NCI-H1048 (cell line): ENCODE data around the gene RTN4RL2.

Source experiments
- DNase-seq: peaks from one replicate; lab custom pipeline; 2025; lab: John Stamatoyannopoulos, UW

The RTN4RL2 gene

DNA sequence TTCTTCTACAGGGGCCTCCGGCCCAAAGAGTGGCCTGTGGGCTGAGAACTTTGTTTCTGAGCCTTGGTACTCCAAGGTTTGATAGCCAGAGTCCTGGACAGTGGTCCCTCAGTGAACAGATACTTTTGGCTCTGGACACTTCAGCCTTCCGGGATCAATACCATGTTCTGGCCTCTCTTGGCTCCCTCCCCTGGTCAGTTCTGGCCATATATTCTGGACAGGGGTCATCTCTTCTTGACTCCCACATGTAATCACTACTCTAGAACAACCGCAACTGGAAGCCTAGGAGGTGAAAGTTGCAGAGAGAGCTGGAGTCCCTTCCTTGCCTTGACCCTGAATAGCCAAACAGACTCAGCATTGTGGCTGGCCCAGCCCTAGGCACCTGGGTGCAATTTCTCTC lies 2.3 kb downstream of the RTN4RL2 start:
- DNase-seq = no peak

DNA sequence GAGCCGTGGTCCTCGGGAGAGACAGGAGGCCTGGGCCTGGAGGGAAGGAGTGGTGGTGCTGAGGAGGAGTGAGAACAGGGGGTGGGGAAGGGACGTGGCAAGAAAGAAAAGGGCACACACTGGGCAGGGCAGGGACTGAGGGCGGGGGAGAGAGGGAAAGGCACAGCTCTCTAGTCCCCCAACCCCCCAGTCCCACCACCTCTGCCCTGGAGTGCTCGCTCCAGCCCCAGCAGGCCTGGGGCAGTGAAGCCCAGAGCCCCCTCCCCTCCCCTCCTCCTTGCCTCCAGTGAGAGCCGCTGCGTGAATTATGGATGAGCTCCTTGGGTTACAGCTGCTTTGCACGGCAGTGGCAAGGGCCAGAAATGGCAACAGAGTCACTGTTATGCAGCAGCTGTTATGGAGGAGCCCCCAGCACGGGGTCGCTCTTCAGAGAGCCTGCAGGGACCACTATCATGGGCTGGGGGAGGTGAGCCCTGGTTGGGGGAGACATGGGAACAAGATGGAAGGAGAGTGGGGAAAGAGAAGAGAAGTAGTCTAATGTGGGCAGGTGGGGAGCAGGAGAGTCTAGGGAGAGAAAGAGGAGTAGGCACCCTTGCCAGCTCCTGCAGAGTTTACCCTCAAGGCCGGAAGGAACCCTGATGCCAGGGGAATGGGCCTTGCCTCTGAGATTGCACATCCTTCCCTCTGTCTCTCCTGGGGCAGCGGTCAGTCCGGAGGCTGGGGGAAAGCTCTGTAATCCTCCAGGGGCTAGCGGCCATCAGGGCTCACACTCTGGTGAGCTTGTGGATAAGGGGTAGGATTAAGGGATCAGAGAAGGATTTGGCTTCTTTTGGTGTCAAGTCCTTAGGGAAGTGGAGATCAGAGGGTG lies 3.6 kb downstream of the RTN4RL2 start:
- no peak for DNase-seq

DNA sequence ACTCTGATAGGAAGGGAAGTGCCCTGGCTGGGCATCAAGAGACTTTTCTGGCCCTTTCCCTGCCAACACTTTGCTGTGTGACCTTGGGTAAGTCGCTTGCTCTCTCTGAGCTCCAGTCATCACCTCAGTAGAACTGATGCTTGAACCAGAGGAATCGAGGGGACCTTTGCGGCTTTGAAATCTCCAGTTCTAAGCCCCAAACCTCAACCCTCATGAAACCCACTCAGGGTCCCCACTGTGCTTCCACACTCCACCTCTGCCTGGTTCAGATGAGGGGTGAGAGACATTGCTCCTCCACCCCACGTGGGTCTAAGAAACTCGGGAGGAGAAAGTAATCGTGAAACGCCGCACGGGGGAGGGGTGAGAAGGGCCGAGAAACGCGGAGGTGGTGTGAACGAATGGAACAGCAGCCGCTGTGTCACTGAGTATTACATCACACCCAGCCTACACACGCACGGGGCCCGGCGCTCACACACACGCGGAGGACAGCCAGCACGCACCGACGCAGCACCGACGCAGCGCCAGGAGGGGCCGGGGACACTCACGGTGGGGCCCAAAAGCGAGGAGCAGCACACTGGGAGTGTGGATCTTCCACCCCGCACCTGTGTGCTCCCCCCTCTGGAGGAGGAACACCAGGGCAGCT lies 4.3 kb downstream of the RTN4RL2 start:
- no peak for DNase-seq

DNA sequence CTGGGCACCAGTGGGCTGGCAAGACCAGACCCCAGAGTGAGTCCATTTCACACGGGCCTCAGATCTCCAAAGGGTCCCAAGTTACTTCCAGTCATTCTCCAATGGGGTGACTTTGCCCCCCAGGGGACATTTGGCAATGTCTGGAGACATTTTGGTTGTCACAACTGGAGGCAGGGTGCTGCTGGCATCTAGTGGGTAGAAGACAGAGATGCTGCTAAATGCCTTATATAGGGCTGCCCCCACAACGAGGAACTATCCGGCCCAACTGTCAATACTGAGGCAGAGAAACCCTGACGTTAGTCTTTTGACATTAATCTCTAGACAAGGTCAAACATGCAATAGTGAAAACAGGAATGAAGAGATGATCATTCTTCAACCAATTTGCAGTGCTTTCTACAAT lies 6.4 kb downstream of the RTN4RL2 start:
- no peak for DNase-seq

DNA sequence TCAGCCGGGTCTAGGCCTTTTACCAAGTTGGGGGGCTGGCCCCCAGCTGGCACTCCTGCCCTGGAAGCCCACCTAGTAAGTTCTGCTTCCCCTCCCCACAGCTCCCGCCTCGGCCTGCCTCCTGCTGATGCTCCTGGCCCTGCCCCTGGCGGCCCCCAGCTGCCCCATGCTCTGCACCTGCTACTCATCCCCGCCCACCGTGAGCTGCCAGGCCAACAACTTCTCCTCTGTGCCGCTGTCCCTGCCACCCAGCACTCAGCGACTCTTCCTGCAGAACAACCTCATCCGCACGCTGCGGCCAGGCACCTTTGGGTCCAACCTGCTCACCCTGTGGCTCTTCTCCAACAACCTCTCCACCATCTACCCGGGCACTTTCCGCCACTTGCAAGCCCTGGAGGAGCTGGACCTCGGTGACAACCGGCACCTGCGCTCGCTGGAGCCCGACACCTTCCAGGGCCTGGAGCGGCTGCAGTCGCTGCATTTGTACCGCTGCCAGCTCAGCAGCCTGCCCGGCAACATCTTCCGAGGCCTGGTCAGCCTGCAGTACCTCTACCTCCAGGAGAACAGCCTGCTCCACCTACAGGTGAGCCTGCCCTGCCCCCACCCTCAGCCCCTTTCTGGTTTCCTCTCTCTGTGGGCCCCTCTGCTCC lies 7.3 kb downstream of the RTN4RL2 start:
- no peak for DNase-seq

DNA sequence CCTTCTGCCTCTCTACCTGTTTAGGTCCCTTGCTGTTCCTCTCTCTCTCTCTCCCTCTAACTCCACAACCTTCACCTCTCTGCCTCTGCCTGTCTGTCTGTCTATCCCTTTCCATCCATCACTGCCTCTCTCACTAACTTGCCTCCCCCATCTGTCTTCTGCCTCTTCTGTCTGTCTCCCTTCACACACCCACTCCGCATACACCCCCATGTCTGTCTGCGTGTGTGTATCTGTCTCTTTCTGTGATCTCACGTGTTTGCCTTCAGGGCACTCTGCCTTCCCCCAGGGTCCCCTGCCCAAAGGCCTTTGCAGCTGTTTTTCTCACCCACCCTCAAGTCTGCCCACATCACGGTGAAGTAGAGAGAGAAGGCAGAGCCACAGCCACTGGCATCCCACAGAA lies 7.9 kb downstream of the RTN4RL2 start:
- no peak for DNase-seq

DNA sequence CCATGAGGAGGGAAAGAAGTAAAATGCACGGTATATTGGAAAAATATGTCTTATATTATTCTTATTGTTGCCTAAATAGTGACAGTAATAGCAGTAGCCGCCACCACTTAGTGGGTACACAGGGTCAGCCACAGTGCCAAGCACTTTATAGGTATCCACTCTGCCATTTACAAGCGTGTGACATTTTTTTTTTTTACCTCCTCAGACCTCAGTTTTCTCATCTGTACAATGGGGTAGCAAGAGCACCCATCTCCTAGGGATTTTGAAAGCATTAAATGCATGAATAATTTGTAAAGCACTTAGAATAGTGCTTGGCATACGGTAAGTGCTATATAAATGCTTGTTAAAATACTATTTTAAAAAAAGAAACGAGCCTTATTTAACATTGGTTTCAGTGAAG lies 8.9 kb downstream of the RTN4RL2 start:
- DNase-seq = no peak

DNA sequence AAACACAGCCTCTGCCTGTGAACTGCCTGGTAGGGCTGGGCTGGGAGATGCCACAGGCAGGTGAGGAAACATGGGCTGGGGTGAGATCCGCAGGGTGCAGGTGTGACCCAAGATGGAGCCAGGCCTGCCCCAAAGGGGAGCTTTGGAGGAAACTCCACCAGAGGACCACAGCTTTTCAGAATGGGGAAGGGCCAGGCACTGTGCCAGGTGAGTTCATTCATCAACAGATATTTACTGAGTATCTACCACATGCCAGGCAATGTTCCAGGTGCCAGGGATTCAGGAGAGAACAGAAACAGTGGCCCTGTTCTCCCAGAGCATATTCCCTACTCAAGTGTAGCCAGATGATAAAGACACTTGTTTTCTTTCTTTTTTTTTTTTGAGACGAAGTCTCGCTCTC lies 11.2 kb downstream of the RTN4RL2 start:
- no peak for DNase-seq

DNA sequence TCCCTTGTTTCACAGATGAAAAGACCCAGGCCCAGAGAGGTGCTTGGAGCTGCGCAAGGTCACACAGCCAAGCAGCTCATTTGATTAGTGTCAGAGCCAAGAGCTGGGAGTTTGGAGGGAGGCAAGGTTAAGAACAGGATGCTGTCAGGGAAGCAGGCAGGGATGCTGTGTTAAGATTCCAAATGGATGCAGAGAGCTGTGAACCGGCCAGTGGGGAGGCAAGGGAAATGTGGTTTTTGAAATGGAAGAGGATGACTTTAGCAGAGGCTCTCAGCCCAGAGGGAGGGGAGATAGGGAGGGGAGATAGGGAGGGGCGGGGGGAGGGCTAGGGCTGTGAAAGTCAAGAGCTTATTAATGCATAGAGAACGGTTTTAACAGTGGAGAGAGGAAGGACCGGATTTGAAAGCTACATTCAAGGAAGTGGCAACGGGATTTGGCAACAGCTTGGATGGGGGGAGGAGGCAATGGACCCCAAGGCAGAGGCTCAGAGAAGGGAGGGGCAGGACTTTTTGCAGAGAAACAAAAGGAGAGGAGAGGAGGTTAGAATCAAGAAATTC lies 13.0 kb downstream of the RTN4RL2 start:
- no peak for DNase-seq

DNA sequence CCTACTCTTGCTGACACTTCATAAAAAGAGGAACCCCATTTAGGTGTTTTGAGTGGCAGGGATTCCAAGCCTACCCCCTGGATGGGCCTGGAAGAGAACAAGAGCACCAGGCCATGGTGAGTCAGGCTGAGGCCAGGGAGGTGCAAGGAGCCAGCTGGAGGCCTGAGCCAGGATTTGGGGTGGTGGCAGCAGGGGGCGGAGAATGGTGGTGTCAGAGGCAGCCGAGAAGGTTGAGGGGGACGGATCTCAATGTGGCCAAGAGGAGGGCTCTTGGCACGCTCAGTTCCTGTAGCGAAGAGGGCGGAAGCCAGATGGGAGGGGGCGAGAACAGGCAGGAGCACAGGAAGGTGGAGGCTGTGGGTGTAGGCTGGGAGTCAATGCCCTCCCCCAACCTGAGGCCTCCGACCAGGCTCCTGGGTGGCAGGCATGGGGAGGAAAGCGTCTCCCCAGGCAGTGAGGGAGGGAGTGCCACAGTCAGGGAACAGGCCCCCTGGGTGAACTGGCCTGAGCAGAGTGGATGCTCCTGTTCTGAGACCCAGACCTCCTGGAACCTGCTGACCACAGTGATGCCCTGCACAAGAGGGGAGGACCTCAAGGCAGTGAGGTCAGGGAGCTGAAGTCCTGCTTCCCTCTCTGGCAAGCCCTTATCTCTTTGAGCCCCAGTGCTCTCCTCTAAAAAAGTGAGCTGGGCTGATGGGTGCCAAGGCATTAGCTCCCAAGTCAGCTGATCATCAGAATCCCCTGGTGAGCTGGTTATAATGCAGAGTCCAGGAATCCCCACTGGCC lies 13.9 kb downstream of the RTN4RL2 start:
- DNase-seq = no peak

DNA sequence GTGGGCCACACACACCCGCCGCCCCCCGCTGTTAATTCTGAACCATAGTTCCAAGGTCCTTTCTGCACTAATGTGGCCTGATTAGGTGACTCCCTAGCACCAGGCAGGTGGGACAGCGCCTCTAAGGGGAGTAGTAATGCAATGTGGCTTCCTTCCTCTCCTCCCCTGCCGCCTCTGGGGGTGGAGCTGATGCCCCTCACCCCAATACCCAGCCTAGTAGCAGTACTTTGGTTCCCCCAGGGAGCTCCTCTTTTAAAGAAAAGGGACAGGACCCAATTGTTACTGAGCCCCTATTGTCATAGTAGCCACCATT lies 14.4 kb downstream of the RTN4RL2 start:
- no peak for DNase-seq

DNA sequence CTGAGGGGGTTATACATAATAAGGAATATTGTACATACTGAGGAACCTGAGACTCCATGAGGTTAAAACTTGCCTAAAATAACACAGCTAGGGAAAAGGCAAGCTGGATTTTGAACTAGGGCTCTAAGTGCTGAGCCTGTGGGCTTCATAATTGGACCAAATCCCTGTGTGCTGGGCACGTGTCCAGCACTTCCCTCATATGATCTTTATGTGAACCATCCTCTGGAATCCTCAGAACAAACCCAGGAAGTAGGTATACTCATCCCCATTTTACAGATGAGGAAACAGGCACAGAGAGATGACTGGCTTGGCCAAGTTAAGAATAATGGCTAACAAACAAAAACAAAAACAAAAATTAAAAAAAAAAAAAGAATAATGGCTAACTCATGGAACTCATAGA lies 14.9 kb downstream of the RTN4RL2 start:
- DNase-seq = no peak

DNA sequence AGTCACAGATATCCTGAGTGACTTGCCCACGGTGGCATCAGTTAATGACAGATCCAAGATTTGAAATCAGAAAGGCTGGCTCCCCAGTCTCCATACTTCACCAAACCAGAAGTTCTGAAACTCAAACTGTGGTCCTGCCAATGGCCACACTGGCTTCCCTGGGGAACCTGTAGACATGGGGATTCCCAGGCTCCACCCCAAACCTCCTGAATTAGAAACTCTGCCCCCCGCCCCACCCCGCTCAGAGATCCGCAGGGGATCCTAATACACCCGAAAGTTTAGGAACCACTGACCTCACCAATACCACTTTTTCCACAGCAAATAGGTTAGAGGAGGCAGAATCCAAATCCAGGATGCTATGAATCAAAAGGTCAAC lies 15.3 kb downstream of the RTN4RL2 start:
- no peak for DNase-seq

DNA sequence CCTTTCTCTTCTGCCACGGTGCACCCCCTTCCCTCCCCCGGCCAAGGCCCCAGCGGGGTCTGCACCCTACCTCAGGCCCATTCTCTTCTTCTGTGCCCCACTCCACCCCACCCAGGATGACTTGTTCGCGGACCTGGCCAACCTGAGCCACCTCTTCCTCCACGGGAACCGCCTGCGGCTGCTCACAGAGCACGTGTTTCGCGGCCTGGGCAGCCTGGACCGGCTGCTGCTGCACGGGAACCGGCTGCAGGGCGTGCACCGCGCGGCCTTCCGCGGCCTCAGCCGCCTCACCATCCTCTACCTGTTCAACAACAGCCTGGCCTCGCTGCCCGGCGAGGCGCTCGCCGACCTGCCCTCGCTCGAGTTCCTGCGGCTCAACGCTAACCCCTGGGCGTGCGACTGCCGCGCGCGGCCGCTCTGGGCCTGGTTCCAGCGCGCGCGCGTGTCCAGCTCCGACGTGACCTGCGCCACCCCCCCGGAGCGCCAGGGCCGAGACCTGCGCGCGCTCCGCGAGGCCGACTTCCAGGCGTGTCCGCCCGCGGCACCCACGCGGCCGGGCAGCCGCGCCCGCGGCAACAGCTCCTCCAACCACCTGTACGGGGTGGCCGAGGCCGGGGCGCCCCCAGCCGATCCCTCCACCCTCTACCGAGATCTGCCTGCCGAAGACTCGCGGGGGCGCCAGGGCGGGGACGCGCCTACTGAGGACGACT lies 15.9 kb downstream of the RTN4RL2 start:
- no peak for DNase-seq

DNA sequence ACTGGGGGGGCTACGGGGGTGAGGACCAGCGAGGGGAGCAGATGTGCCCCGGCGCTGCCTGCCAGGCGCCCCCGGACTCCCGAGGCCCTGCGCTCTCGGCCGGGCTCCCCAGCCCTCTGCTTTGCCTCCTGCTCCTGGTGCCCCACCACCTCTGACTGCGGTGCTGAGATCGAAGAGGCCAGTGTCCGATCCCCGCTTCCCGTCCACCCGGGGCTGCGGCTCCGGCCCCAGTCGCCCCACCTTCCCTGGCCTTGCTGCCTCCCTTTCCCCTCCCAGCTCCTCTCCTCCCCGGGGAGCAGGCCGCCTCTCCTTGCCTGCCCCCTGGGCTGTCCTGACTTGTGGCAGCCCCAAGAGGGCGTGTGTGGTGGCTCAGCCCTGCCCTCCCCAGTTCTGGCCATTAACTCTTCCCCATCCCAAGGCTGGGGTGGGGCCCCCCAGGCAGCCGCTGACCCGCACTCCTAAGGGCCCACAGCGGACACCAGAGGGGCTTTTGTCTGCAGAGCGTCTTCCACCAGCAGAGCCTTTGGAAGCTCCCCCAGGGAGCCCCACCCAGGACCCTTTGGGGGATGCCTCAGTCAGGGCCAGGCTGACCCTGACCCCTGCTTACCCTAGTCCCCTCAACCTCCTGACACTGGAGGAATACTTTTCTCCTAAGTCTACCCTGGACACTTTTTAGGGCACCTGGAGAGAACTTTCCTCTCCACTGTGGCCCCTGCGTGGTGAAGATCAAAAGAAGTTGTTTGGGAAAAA lies 16.6 kb downstream of the RTN4RL2 start:
- no peak for DNase-seq

DNA sequence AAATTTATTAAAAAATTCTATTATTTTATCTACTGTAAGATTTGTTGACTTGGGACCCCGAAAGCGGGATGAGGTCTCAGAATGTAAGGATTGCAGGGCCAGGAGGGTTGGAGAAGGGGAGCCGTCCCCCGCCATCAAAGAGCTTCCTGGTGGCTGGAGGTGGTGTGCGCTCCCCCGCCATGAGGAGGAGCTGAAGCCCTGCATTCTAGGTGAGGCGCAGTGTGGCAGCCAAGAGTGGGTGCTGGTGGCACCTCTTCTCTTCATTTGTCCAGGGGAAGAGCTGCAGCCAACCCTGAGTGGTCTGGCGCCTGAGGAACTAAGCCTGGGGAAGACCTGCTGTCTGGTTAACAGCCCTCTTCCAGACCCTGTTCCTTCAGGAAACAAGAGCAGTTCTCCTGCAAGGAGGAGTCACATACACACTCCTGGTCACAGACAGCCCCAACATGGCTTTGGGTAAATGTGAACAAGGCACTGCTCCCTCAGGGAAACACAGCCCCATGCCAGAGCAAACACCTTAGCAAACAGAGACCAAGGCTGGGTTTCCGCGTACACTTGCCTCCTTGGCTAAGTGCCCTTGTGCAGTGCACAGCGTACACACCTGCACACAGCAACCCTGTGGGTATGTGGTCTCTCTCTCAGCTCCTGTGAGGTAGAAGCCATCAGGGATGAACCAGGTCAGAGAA lies 17.3 kb downstream of the RTN4RL2 start:
- DNase-seq = no peak

DNA sequence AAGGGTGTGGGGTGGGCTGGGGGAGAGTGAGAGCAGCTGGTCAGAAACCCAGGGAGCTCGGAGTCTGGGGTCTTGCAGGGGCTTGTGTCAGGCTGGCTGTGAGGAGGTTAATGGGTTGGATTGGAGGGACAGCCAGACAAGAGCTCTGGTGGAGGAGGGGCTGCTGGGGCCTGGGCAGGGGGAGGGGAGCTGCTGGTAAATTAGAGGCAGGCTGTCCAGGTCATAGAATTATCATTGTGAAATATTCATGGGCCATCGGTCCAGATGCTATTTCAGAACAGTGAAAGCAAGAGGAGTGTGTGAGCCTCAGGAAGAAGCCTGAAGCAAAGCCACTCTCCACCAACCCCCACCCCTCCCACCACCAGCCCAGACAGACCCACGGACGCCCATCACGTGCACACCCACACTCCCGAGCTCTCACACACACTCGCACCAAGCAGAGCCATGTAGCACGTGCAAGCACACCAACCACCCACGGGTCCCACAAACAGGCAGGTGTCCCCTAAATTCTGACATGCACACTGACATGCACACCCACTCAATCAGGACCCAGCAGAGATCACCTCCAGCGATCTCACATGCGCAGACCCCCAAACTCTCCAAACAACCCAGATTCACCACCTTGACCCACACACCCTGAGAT lies 18.8 kb downstream of the RTN4RL2 start:
- DNase-seq = no peak

DNA sequence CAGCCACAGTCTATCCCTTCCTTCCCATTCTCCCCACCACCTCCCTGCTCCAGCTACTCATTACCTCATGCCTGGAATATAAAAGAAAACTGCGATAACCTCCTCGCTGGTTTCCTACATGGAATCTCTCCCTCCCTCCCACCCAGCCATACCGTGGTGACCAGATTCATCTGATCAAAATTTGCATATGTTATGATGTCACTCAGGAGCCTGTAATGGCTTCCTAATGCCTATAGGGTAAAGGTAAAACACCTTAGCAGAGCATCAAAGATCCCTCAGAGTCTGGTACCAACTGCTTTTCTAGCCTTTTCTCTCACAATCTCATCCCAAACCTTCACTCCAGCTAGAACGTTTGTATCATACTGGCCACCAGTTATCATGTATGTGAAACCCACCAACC lies 19.6 kb downstream of the RTN4RL2 start:
- DNase-seq = no peak

DNA sequence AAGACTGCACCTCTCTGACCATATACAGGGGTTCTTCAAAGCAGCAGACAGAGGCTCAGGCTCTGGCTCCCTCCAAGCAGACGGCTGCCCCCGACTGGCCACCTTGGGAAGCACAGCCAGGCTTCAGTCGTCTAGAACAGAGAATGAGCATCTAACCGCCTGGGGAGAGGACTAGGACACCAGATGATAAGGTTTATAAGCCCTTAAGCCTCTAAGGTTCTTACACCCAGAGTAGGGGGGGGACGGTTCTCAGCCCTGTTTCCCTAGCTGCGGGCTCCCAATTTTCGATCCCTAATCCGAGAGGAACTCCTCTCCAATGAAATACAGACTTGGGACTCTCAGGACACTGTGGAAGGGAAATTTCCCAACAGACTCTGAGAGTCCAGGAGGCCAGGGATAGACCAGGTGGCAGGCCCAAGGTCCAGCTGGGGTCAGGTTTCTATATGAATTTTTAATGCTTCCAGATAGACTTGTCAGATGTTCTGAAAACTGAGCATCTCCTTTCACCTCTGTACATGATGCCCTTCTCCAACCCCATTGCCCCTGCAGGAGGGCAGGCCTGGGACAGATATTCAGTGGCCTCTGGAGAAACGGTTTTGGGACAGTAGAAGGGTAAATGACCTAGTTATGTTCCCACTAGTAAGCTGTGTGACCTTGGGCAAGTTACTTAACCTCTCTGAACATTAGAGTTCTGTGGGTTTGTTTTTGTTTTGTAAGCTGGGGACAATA lies 20.2 kb downstream of the RTN4RL2 start:
- DNase-seq = peak; percentile 52
